K562 (cell line): ENCODE measurements around the gene NIPAL3. TPM values are rescaled to one million over a fixed set of nuclear protein-coding genes. Genes with fewer than 3 reads are reported as not detected.

ENCODE experiments used
- BACH1 ChIP-seq: fragments of 200-800 bp; sonication (Bioruptor generic); IDR thresholded peaks from 2 replicates; pipeline ENCODE4 v1.6.1; 2016; ENCODE audit warnings: missing genetic modification characterization, missing compliant biosample characterization
- ELF1 ChIP-seq: fragments of 200-800 bp; sonication (Bioruptor generic); IDR thresholded peaks from 2 replicates; pipeline ENCODE4 v1.6.1; 2016; ENCODE audit warnings: missing genetic modification characterization, missing compliant biosample characterization
- ERF ChIP-seq: fragments of 450-650 bp; formaldehyde crosslinking; IDR thresholded peaks from 2 replicates; pipeline ENCODE4 v1.4.0; 2020; ENCODE audit warnings: mild to moderate bottlenecking, mixed read lengths
- HCFC1 ChIP-seq: IDR thresholded peaks from 2 replicates; pipeline ENCODE4 v1.6.1; 2012; ENCODE audit warnings: low read depth, low read length, improper control_type of control experiment
- HDAC1 ChIP-seq, 2 experiments: fragments of 450-650 bp; IDR thresholded peaks; 2 replicates each; pipeline ENCODE4 v1.6.1; 2016 to 2017; ENCODE audit warnings: inconsistent platforms in 1 of 2, mild to moderate bottlenecking in 1 of 2, moderate library complexity in 1 of 2
- ILF3 ChIP-seq: fragments of 450-650 bp; IDR thresholded peaks from 2 replicates; pipeline ENCODE4 v1.6.1; 2018; ENCODE audit warnings: antibody characterized with exemption, mild to moderate bottlenecking, moderate library complexity, borderline replicate concordance
- KDM1A ChIP-seq, 2 experiments: fragments of 450-650 bp; IDR thresholded peaks; 2 replicates each; pipeline ENCODE4 v1.6.1; 2016; ENCODE audit warnings: mild to moderate bottlenecking in 2 of 2
- KLF10 ChIP-seq: fragments of 250-450 bp; sonication (Bioruptor Pico); IDR thresholded peaks from 2 replicates; pipeline ENCODE4 v1.6.1; 2021; ENCODE audit warnings: matching md5 sums
- MAFK ChIP-seq: IDR thresholded peaks from 2 replicates; pipeline ENCODE4 v1.6.1; 2011; ENCODE audit warnings: low read length, improper control_type of control experiment
- MEIS2 ChIP-seq: fragments of 450-650 bp; IDR thresholded peaks from 2 replicates; pipeline ENCODE4 v1.6.1; 2014; ENCODE audit warnings: mild to moderate bottlenecking; ENCODE audit not compliant: partially characterized antibody
- MTA1 ChIP-seq: fragments of 450-650 bp; IDR thresholded peaks from 2 replicates; pipeline ENCODE4 v1.6.1; 2017; ENCODE audit warnings: borderline replicate concordance
- POLR2G ChIP-seq: fragments of 200-400 bp; formaldehyde crosslinking; IDR thresholded peaks from 2 replicates; pipeline ENCODE4 v1.6.1; 2017; ENCODE audit warnings: low read depth, mild to moderate bottlenecking, antibody characterized with exemption, low read length, moderate library complexity
- PRMT5 ChIP-seq: sonication (generic); formaldehyde crosslinking; IDR thresholded peaks from 2 replicates; pipeline ENCODE4 v1.5.0; 2020; ENCODE audit warnings: missing genetic modification reagents
- RBM34 ChIP-seq: fragments of 200-400 bp; formaldehyde crosslinking; IDR thresholded peaks from 2 replicates; pipeline ENCODE4 v1.6.1; 2018; ENCODE audit warnings: low read length, borderline replicate concordance; ENCODE audit not compliant: insufficient read depth
- RFX1 ChIP-seq: fragments of 450-650 bp; IDR thresholded peaks from 2 replicates; pipeline ENCODE4 v1.6.1; 2016; ENCODE audit warnings: mild to moderate bottlenecking, moderate library complexity
- TAL1 ChIP-seq: fragments of 450-650 bp; IDR thresholded peaks from 2 replicates; pipeline ENCODE4 v1.6.1; 2016; ENCODE audit warnings: mild to moderate bottlenecking
- TBP ChIP-seq: optimal IDR thresholded peaks from 2 replicates; pipeline ENCODE3; 2011; ENCODE audit warnings: low read depth, low read length, improper control_type of control experiment
- TGIF2 ChIP-seq: sonication (generic); formaldehyde crosslinking; IDR thresholded peaks from 2 replicates; pipeline ENCODE4 v1.8.1; 2022; ENCODE audit warnings: mild to moderate bottlenecking, missing genetic modification reagents, moderate library complexity
- THRAP3 ChIP-seq: fragments of 450-650 bp; IDR thresholded peaks from 2 replicates; pipeline ENCODE4 v1.6.1; 2016; ENCODE audit warnings: mild to moderate bottlenecking, inconsistent platforms, borderline replicate concordance
- ZC3H8 ChIP-seq: fragments of 450-650 bp; IDR thresholded peaks from 2 replicates; pipeline ENCODE4 v1.6.1; 2017
- ZNF75A ChIP-seq: fragments of 450-650 bp; formaldehyde crosslinking; IDR thresholded peaks from 2 replicates; pipeline ENCODE4 v1.4.0; 2020; ENCODE audit warnings: mild to moderate bottlenecking
- polyA plus RNA-seq, 8 experiments: library from polyadenylated mRNA; depleted of rRNA in 4 of 8; stranded (reverse) in 5 of 8; unstranded in 3 of 8; fragments of >200 nt; fragmentation: Nextera tagmentation in 2 of 8; fragmentation: Illumina TruSeq in 1 of 8; extraction: Ambion mirVana in 2 of 8; extraction: Trizol in 1 of 8; gene quantifications; 2 replicates each; pipeline versions ENCODE4 v1.2.1 to v1.2.3, GENCODE V29; 2011 to 2014; ENCODE audit warnings: inconsistent platforms in 1 of 8, missing spikeins in 1 of 8
- total RNA-seq, 7 experiments: library from RNA; depleted of rRNA in 6 of 7; stranded (reverse); fragments of >200 nt in 6 of 7; fragmentation: Illumina TruSeq in 2 of 7; extraction: Trizol in 2 of 7; gene quantifications; 2 replicates each; pipeline versions ENCODE4 v1.2.1 to v1.2.3, GENCODE V29; 2011 to 2021; ENCODE audit warnings: low replicate concordance in 1 of 7
- TF ChIP-seq, protein P1 (sequence below): conservative IDR thresholded peaks from 2 replicates; pipeline ENCODE4 v1.6.1; 2011; ENCODE audit warnings: low read depth, mild to moderate bottlenecking, low read length; ENCODE audit not compliant: control insufficient read depth
- TF ChIP-seq, protein P2 (sequence below): IDR thresholded peaks from 3 replicates; pipeline ENCODE4 v1.6.1; 2011; ENCODE audit warnings: borderline replicate concordance, mild to moderate bottlenecking; ENCODE audit not compliant: insufficient read length, insufficient read depth
- TF ChIP-seq, protein P3 (sequence below): fragments of 250-450 bp; sonication (Bioruptor Pico); IDR thresholded peaks from 2 replicates; pipeline ENCODE4 v1.4.0; 2020; ENCODE audit warnings: borderline replicate concordance

NIPAL3 gene
- total and polyA plus RNA-seq, 9 of the 15 experiments (the other 6 are each of a cell fraction or from before 2014, with no cell fraction given) = 10.5 to 26.3 (median 16.0) TPM

- peak; percentile 8; the same call in 1 of the 2 replicates for TF ChIP-seq MAFK
- no peak for TF ChIP-seq TGIF2 (CRISPR knock-in tag)
- peak; percentile 58 for TF ChIP-seq MEIS2
- no peak for TF ChIP-seq TBP
- peak in 1 of 2 experiments; percentile 63; a peak in 1 of 4 replicates for TF ChIP-seq KDM1A (IDR thresholded peaks at IDR 0.05)
- no peak for TF ChIP-seq RFX1
- no peak for TF ChIP-seq TAL1
- TF ChIP-seq HDAC1 (IDR thresholded peaks at IDR 0.05) = no peak; a peak in 1 of 4 replicates
- TF ChIP-seq ZNF75A = no peak
- peak; percentile 59 for TF ChIP-seq HCFC1
- no peak for TF ChIP-seq RBM34
- TF ChIP-seq ILF3 = no peak
- TF ChIP-seq, protein P1, sequence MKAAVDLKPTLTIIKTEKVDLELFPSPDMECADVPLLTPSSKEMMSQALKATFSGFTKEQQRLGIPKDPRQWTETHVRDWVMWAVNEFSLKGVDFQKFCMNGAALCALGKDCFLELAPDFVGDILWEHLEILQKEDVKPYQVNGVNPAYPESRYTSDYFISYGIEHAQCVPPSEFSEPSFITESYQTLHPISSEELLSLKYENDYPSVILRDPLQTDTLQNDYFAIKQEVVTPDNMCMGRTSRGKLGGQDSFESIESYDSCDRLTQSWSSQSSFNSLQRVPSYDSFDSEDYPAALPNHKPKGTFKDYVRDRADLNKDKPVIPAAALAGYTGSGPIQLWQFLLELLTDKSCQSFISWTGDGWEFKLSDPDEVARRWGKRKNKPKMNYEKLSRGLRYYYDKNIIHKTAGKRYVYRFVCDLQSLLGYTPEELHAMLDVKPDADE = peak; percentile 69; the same call in 1 of the 2 replicates
- TF ChIP-seq ELF1 (tag) = no peak
- TF ChIP-seq PRMT5 (CRISPR knock-in tag) = no peak
- TF ChIP-seq BACH1 (tag) = no peak
- no peak for TF ChIP-seq ERF (CRISPR knock-in tag)
- no peak for TF ChIP-seq KLF10
- no peak for TF ChIP-seq THRAP3
- TF ChIP-seq, protein P2, sequence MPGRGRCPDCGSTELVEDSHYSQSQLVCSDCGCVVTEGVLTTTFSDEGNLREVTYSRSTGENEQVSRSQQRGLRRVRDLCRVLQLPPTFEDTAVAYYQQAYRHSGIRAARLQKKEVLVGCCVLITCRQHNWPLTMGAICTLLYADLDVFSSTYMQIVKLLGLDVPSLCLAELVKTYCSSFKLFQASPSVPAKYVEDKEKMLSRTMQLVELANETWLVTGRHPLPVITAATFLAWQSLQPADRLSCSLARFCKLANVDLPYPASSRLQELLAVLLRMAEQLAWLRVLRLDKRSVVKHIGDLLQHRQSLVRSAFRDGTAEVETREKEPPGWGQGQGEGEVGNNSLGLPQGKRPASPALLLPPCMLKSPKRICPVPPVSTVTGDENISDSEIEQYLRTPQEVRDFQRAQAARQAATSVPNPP = no peak
- peak; percentile 42; the same call in 1 of the 2 replicates for TF ChIP-seq POLR2G
- TF ChIP-seq ZC3H8 = no peak
- TF ChIP-seq, protein P3, sequence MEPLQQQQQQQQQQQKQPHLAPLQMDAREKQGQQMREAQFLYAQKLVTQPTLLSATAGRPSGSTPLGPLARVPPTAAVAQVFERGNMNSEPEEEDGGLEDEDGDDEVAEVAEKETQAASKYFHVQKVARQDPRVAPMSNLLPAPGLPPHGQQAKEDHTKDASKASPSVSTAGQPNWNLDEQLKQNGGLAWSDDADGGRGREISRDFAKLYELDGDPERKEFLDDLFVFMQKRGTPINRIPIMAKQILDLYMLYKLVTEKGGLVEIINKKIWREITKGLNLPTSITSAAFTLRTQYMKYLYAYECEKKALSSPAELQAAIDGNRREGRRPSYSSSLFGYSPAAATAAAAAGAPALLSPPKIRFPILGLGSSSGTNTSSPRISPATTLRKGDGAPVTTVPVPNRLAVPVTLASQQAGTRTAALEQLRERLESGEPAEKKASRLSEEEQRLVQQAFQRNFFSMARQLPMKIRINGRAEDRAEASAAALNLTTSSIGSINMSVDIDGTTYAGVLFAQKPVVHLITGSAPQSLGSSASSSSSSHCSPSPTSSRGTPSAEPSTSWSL (CRISPR knock-in tag) = no peak
- TF ChIP-seq MTA1 = peak; percentile 74
Measured at GRCh38 chr1:24415334-24415909, at the start of gene NIPAL3 (continued).
